ENCODE measurements around the gene SIM2.

Gene SIM2

GRCh38 chr21:36791695-36792470, 93.0 kb downstream of the SIM2 start:
- in situ Hi-C loops (cut with MboI; ENCODE audit: low sequenced_read_pairs), result no loop called here

GRCh38 chr21:36792505-36792967, 93.6 kb downstream of the SIM2 start:
- in situ Hi-C loops (cut with MboI; ENCODE audit: low sequenced_read_pairs), result no loop called here

- in situ Hi-C loops (cut with MboI; ENCODE audit: low sequenced_read_pairs), result no loop called here
Measured at GRCh38 chr21:36796070-36796469, 97.2 kb downstream of the SIM2 start.

- in situ Hi-C loops (cut with MboI; ENCODE audit: low sequenced_read_pairs), result no loop called here
Measured at GRCh38 chr21:36798491-36798890, 99.6 kb downstream of the SIM2 start.

All from HL-60/S4 treated with retinoic acid at 250 ng/mL for 4 days and 3 days (cell line).